HG03442 (cell line): ENCODE measurements around the gene FBXO38.
A peak's percentile ranks its signal among the peaks of the same experiment; 100 is the strongest.

Source experiments
- ATAC-seq: cut with Tn5 transposase; IDR thresholded peaks from one replicate; pipeline ENCODE4 v1.9.1; 2021; ENCODE audit warnings: mild to moderate bottlenecking, moderate library complexity; ENCODE audit not compliant: unreplicated experiment

Gene FBXO38

GRCh38 chr5:148385094-148385493 lies 1.3 kb downstream of the FBXO38 start:
- no peak for ATAC-seq

GRCh38 chr5:148386041-148386440 lies 2.3 kb downstream of the FBXO38 start:
- no peak for ATAC-seq

GRCh38 chr5:148387325-148387724 lies 3.6 kb downstream of the FBXO38 start:
- ATAC-seq: no peak

GRCh38 chr5:148388696-148389095 lies 4.9 kb downstream of the FBXO38 start:
- ATAC-seq: peak; percentile 22

GRCh38 chr5:148390914-148391313 lies 7.2 kb downstream of the FBXO38 start:
- ATAC-seq: no peak

- ATAC-seq: no peak
Observed at GRCh38 chr5:148391422-148391821, 7.7 kb downstream of the FBXO38 start.

- ATAC-seq: no peak
Observed at GRCh38 chr5:148393390-148393741, 9.6 kb downstream of the FBXO38 start.

GRCh38 chr5:148394587-148395019 lies 10.8 kb downstream of the FBXO38 start:
- no peak for ATAC-seq

- no peak for ATAC-seq
Observed at GRCh38 chr5:148395031-148395430, 11.3 kb downstream of the FBXO38 start.

GRCh38 chr5:148397968-148398595 lies 14.3 kb downstream of the FBXO38 start:
- no peak for ATAC-seq

GRCh38 chr5:148398698-148399121 lies 15.0 kb downstream of the FBXO38 start:
- ATAC-seq: no peak

GRCh38 chr5:148401604-148402003 lies 17.8 kb downstream of the FBXO38 start:
- no peak for ATAC-seq

- peak; percentile 80 for ATAC-seq
Observed at GRCh38 chr5:148403344-148403743, 19.6 kb downstream of the FBXO38 start.

GRCh38 chr5:148406406-148406805 lies 22.6 kb downstream of the FBXO38 start:
- ATAC-seq: no peak

GRCh38 chr5:148408092-148408491 lies 24.3 kb downstream of the FBXO38 start:
- no peak for ATAC-seq

GRCh38 chr5:148412124-148412523 lies 28.4 kb downstream of the FBXO38 start:
- ATAC-seq: no peak

- ATAC-seq: no peak
Observed at GRCh38 chr5:148414833-148415232, 31.1 kb downstream of the FBXO38 start.

- no peak for ATAC-seq
Observed at GRCh38 chr5:148416416-148416815, 32.7 kb downstream of the FBXO38 start.

- ATAC-seq: no peak
Observed at GRCh38 chr5:148416921-148417320, 33.2 kb downstream of the FBXO38 start.

- ATAC-seq: no peak
Observed at GRCh38 chr5:148418511-148418910, 34.8 kb downstream of the FBXO38 start.

GRCh38 chr5:148421661-148422060 lies 37.9 kb downstream of the FBXO38 start:
- no peak for ATAC-seq

GRCh38 chr5:148425808-148426207 lies 42.0 kb downstream of the FBXO38 start:
- no peak for ATAC-seq

- no peak for ATAC-seq
Observed at GRCh38 chr5:148426514-148426913, 42.8 kb downstream of the FBXO38 start.
